GM19372 (cell line): Measurements from ENCODE around the gene SERF2.
"Not testable (repeated sequence)": the region's sequence is repeated elsewhere in the genome, so short reads cannot be mapped to it uniquely, and the experiment has no call there.

Source experiments
- ATAC-seq: cut with Tn5 transposase; IDR thresholded peaks from one replicate; pipeline ENCODE4 v1.9.1; 2021; ENCODE audit warnings: mild to moderate bottlenecking, low read depth, moderate library complexity; ENCODE audit not compliant: unreplicated experiment

Gene SERF2

DNA sequence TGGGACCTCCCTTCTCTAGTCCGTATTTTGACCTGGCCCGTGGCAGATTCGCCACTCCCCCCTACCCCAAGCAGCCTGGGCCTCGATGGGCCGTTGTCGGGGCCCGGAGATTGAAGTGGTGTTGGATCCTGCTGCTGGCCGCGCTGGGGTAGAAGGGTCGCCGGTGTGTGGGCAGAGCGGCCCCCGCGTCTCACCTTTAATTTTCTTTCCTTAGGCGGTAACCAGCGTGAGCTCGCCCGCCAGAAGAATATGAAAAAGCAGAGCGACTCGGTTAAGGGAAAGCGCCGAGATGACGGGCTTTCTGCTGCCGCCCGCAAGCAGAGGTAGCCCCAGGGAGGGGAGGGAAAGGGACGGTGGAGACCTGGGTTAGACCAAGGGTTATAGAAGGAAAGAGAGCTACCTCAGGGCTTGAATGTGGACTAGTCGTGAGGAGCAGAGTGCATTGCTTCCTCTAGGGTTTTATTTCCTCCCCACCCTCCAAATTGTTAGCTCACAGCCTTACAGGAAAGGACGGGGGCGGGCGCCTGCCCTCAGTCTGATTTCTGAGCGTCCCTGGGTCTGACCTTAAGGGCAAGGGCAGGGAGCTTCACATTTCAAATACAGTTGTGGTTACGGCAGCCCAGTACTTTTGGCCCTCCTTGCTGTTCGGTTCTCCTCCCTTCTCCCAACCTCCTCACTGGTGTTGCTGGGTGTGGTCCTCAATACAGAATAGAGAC is 799 bp downstream of the SERF2 start:
- no peak for ATAC-seq

DNA sequence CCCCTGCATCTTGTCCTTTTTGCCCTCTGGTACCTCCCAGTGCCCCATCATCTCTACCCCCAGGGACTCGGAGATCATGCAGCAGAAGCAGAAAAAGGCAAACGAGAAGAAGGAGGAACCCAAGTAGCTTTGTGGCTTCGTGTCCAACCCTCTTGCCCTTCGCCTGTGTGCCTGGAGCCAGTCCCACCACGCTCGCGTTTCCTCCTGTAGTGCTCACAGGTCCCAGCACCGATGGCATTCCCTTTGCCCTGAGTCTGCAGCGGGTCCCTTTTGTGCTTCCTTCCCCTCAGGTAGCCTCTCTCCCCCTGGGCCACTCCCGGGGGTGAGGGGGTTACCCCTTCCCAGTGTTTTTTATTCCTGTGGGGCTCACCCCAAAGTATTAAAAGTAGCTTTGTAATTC is 1.5 kb downstream of the SERF2 start:
- no peak for ATAC-seq

DNA sequence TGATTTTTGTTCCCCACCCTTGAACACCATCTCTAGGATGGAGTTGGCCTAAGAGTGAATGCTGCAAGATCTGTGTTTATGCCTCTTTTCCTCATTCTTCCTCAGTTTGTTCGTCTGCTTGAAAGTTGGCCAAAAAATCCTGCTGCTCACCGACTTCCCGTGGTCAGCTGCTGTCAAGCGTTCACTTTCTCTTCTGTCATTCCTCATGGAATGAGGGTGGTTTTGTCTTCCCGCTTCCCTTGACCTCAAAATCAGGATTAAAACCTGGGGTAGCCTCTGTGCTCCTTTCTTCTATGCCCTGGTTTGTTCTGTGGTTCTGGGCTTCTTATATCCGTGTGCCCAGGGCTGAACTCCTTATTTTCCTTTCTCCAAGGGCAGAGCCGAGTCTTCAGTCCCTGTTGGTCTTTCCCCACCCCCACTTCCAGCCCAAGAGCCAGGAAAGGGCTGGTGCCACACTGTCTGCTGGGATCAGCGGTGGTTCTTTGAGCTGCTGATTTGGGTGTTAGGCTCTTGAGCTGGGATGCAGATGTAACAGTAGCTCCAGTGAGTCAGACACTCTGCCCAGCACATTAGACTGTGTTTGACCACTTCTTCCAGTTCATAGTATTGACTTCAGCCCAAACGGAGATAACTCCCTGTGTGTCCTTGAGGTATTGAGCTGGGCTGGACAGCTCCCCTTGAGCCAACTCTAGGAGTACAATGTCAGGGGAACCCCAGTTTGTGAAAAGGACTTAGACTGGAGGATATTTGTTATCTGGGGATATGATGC is 2.3 kb downstream of the SERF2 start:
- no peak for ATAC-seq

- no peak for ATAC-seq
These were observed 3.1 kb downstream of the SERF2 start for GRCh38 chr15:43795197-43795596.

- ATAC-seq = no peak
These were observed 3.9 kb downstream of the SERF2 start for GRCh38 chr15:43795997-43796396.

DNA sequence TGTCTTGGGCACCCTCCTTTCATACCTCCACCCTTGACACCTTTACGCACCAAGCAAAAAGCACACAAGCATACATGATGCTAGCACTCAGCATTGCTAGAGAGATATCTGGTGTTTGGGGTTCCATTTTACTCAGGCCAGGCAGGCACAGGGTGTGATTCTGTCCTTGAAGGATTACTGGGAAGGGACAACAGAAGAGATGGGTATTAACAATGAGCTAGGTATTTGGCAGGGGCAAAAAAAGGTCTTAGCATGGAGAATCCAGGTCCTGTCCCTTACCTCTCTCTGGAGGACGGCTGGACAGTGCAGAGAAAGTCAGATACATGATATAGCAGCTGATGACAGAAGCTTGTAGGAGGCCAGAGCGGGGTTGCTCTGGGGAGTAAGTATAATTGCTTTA is 4.4 kb downstream of the SERF2 start:
- no peak for ATAC-seq

- no peak for ATAC-seq
These were observed 7.3 kb downstream of the SERF2 start for GRCh38 chr15:43799209-43799944.

- no peak for ATAC-seq
These were observed 7.8 kb downstream of the SERF2 start, which contains the start of gene SERINC4 for GRCh38 chr15:43799945-43800285. Gene SERINC4, minus strand, starts transcription at chr15:43800220. Its CDS starts 234 bp downstream, at chr15:43799986.

- peak; percentile 94 for ATAC-seq
These were observed 8.4 kb downstream of the SERF2 start, which contains the start of gene HYPK for GRCh38 chr15:43800286-43801141. Gene HYPK, plus strand, starts transcription at chr15:43800599. Its CDS starts 24 bp downstream, at chr15:43800623.

DNA sequence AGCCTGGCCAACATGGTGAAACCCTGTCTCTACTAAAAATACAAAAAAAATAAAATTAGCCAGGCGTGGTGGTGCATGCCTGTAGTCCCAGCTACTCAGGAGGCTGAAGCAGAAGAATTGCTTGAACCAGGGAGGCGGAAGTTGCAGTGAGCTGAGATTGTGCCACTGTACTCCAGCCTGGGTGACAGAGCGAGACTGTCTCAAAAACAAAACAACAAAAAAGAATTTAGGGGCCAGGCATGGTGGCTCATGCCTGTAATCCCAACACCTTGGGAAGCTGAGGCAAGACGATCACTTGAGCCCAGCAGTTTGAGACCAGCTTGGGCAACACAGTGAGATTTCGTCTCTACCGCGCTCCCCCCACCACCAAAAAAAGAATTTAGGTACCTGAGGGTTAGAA is 10.6 kb downstream of the SERF2 start:
- ATAC-seq = not testable (repeated sequence)

DNA sequence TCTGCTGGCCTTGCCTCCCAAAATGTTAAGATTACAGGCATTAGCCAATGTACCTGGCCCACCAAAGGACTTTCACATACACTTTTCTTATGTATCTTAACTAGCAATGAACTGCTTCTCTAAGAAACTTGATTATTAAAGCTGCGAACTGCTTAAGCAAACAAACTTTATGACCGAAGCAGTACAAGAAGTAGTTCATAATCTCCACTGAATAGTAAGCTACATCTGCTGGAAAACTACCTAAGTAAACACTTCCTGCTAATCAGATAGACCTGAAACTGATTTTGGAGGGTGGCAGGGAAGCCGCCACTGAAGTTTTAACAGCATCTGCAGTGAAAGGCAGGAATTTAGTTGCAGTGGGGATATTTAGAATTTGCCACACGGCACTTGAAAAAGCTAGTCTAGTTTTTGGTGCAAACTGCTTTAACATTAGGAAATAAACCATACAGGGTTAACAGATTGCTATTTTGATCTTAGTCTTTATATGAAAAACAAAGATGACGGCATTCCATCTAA is 16.4 kb downstream of the SERF2 start:
- no peak for ATAC-seq

DNA sequence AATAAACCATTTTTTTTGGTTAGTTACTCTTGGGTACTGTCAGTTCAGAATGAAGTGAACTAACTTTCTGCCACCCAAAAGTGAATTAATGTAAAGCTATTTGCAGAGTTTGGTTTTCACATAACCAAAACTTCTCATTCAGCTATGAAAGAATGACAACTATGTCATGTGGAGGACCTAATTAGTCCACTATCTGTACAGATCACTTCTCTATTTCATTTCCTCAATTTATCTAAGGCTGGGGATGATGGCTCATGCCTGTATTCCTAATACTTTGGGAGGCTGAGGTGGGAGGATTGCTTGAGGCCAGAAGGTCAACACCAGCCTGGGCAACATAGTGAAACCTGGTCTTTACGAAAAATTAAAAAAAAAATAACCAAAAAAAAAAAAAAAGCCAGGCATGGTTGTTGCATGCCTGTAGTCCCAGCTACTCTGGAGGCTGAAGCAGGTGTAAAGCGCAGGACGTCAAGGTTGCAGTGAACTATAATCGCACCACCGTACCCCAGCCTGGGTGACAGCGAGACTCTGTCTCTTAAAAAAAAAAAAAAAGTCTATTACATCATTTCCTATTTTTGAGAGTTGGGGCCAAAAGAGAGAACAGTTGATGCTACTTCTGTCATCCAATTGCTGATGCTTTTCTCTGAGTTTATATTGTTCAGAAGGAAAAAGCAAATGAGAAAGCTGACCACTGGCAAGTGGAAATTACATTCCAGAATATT is 17.0 kb downstream of the SERF2 start:
- ATAC-seq = peak; percentile 57

GRCh38 chr15:43815064-43815463 is 22.9 kb downstream of the SERF2 start:
- ATAC-seq = not testable (repeated sequence)

- no peak for ATAC-seq
These were observed 29.4 kb downstream of the SERF2 start for GRCh38 chr15:43821505-43821904.

- peak; percentile 70 for ATAC-seq
These were observed 32.5 kb downstream of the SERF2 start, which contains the start of gene MFAP1 for GRCh38 chr15:43824302-43825246. Gene MFAP1, minus strand, starts transcription at chr15:43824690. Its CDS starts 121 bp downstream, at chr15:43824569.

DNA sequence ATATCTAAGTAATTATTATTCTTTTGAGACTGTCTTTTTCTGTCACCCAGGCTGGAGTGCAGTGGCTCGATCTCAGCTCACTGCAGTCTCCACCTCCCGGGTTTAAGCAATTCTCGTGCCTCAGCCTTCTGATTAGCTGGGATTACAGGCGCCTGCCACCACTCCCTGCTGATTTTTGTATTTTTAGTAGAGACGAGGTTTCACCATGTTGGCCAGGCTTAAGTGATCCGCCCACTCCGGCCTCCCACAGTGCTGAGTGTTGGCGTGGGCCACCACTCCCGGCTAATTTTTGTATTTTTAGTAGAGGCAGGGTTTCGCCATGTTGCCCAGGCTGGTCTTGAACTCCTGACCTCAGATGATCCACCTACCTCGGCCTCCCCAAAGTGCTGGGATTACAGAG is 33.2 kb downstream of the SERF2 start:
- ATAC-seq = not testable (repeated sequence)

GRCh38 chr15:43826029-43826507 is 33.9 kb downstream of the SERF2 start:
- ATAC-seq = no peak
